Activated naive CD4-positive, alpha-beta T cell treated with anti-CD3 and anti-CD28 coated beads, Interleukin-2, amount 50 U/mL, for 24 hours (primary cell): Measurements from ENCODE around the gene VSX2.

Experiments
- H3K27ac Mint-ChIP-seq: one replicate; pipeline ENCODE4 v1.8.0; 2021; ENCODE audit warnings: mild to moderate bottlenecking, mixed read lengths
- H3K27me3 Mint-ChIP-seq: one replicate; pipeline ENCODE4 v1.8.0; 2021; ENCODE audit warnings: mixed read lengths
- H3K36me3 Mint-ChIP-seq: one replicate; pipeline ENCODE4 v1.8.0; 2021; ENCODE audit warnings: mixed read lengths
- H3K4me1 Mint-ChIP-seq: one replicate; pipeline ENCODE4 v1.8.0; 2021; ENCODE audit warnings: mixed read lengths
- H3K4me3 Mint-ChIP-seq: one replicate; pipeline ENCODE4 v1.8.0; 2021; ENCODE audit warnings: mild to moderate bottlenecking, mixed read lengths
- H3K9me3 Mint-ChIP-seq: one replicate; pipeline ENCODE4 v1.8.0; 2021; ENCODE audit warnings: mixed read lengths

Gene VSX2

GRCh38 chr14:74238974-74239847, at the start of gene VSX2:
Gene VSX2 (plus strand): TSS chr14:74239449. CDS start chr14:74239562, 113 bp downstream.
- Mint-ChIP-seq H3K9me3 (no peaks in the 10 kb centered on the region), H3K36me3 (no peaks in the 10 kb centered on the region), H3K4me3 (peak within 1 kb of the TSS; percentile 72), H3K4me1 (peaks cover 24% of the 10 kb centered on the region), H3K27me3 (peaks cover 55% of the 10 kb centered on the region), H3K27ac (no peak within 1 kb of the TSS)

- Mint-ChIP-seq H3K36me3 (peaks cover 10% of the 10 kb centered on the region), H3K9me3 (no peaks in the 10 kb centered on the region), H3K4me1 (no peaks in the 10 kb centered on the region), H3K4me3 (no peak overlapping the region), H3K27ac (no peak overlapping the region), H3K27me3 (no peaks in the 10 kb centered on the region)
Observed at GRCh38 chr14:74190927-74191575, 48.2 kb upstream of the VSX2 start.

- H3K9me3 Mint-ChIP-seq = no peaks in the 10 kb centered on the region
- peaks cover 14% of the 10 kb centered on the region for H3K36me3 Mint-ChIP-seq
- no peak overlapping the region for H3K27ac Mint-ChIP-seq
- H3K4me1 Mint-ChIP-seq = no peaks in the 10 kb centered on the region
- H3K4me3 Mint-ChIP-seq = no peak overlapping the region
- no peaks in the 10 kb centered on the region for H3K27me3 Mint-ChIP-seq
Observed at GRCh38 chr14:74194506-74195274, 44.6 kb upstream of the VSX2 start.

GRCh38 chr14:74195623-74196022, 43.6 kb upstream of the VSX2 start:
- Mint-ChIP-seq H3K27me3 (no peaks in the 10 kb centered on the region), H3K36me3 (peaks cover 15% of the 10 kb centered on the region), H3K9me3 (no peaks in the 10 kb centered on the region), H3K4me1 (no peaks in the 10 kb centered on the region), H3K4me3 (no peak overlapping the region), H3K27ac (no peak overlapping the region)

GRCh38 chr14:74198441-74199234, 40.6 kb upstream of the VSX2 start:
- Mint-ChIP-seq H3K36me3 (peaks cover 15% of the 10 kb centered on the region), H3K9me3 (no peaks in the 10 kb centered on the region), H3K4me1 (no peaks in the 10 kb centered on the region), H3K4me3 (no peak overlapping the region), H3K27me3 (no peaks in the 10 kb centered on the region), H3K27ac (no peak overlapping the region)

GRCh38 chr14:74202113-74202512, 37.1 kb upstream of the VSX2 start:
- no peaks in the 10 kb centered on the region for H3K27me3 Mint-ChIP-seq
- H3K9me3 Mint-ChIP-seq = no peaks in the 10 kb centered on the region
- peaks cover 15% of the 10 kb centered on the region for H3K36me3 Mint-ChIP-seq
- no peaks in the 10 kb centered on the region for H3K4me1 Mint-ChIP-seq
- no peak overlapping the region for H3K27ac Mint-ChIP-seq
- H3K4me3 Mint-ChIP-seq = no peak overlapping the region

- Mint-ChIP-seq H3K9me3 (no peaks in the 10 kb centered on the region), H3K27me3 (peaks cover 3% of the 10 kb centered on the region), H3K4me3 (no peak overlapping the region), H3K27ac (no peak overlapping the region), H3K36me3 (peaks cover 13% of the 10 kb centered on the region), H3K4me1 (no peaks in the 10 kb centered on the region)
Observed at GRCh38 chr14:74203639-74204038, 35.6 kb upstream of the VSX2 start.

GRCh38 chr14:74204491-74204890, 34.8 kb upstream of the VSX2 start:
- Mint-ChIP-seq H3K4me1 (no peaks in the 10 kb centered on the region), H3K27ac (no peak overlapping the region), H3K36me3 (peaks cover 10% of the 10 kb centered on the region), H3K4me3 (no peak overlapping the region), H3K27me3 (peaks cover 3% of the 10 kb centered on the region), H3K9me3 (no peaks in the 10 kb centered on the region)

GRCh38 chr14:74205882-74206281, 33.4 kb upstream of the VSX2 start:
- H3K27me3 Mint-ChIP-seq = peaks cover 3% of the 10 kb centered on the region
- H3K4me3 Mint-ChIP-seq = no peak overlapping the region
- H3K9me3 Mint-ChIP-seq = no peaks in the 10 kb centered on the region
- no peak overlapping the region for H3K27ac Mint-ChIP-seq
- H3K36me3 Mint-ChIP-seq = peaks cover 4% of the 10 kb centered on the region
- no peaks in the 10 kb centered on the region for H3K4me1 Mint-ChIP-seq

- H3K9me3 Mint-ChIP-seq = no peaks in the 10 kb centered on the region
- H3K27ac Mint-ChIP-seq = no peak overlapping the region
- no peak overlapping the region for H3K4me3 Mint-ChIP-seq
- no peaks in the 10 kb centered on the region for H3K4me1 Mint-ChIP-seq
- H3K36me3 Mint-ChIP-seq = no peaks in the 10 kb centered on the region
- H3K27me3 Mint-ChIP-seq = peaks cover 3% of the 10 kb centered on the region
Observed at GRCh38 chr14:74207943-74208342, 31.3 kb upstream of the VSX2 start.

- H3K4me1 Mint-ChIP-seq = no peaks in the 10 kb centered on the region
- H3K27ac Mint-ChIP-seq = no peak overlapping the region
- H3K9me3 Mint-ChIP-seq = no peaks in the 10 kb centered on the region
- H3K27me3 Mint-ChIP-seq = peaks cover 3% of the 10 kb centered on the region
- H3K4me3 Mint-ChIP-seq = no peak overlapping the region
- H3K36me3 Mint-ChIP-seq = no peaks in the 10 kb centered on the region
Observed at GRCh38 chr14:74208642-74209041, 30.6 kb upstream of the VSX2 start.

- no peak overlapping the region for H3K4me3 Mint-ChIP-seq
- no peaks in the 10 kb centered on the region for H3K36me3 Mint-ChIP-seq
- peaks cover 3% of the 10 kb centered on the region for H3K27me3 Mint-ChIP-seq
- H3K27ac Mint-ChIP-seq = no peak overlapping the region
- H3K9me3 Mint-ChIP-seq = no peaks in the 10 kb centered on the region
- H3K4me1 Mint-ChIP-seq = no peaks in the 10 kb centered on the region
Observed at GRCh38 chr14:74211945-74212580, 27.2 kb upstream of the VSX2 start.

GRCh38 chr14:74213907-74214803, 25.1 kb upstream of the VSX2 start:
- Mint-ChIP-seq H3K27me3 (peaks cover 4% of the 10 kb centered on the region), H3K36me3 (no peaks in the 10 kb centered on the region), H3K27ac (no peak overlapping the region), H3K4me3 (no peak overlapping the region), H3K4me1 (no peaks in the 10 kb centered on the region), H3K9me3 (no peaks in the 10 kb centered on the region)

GRCh38 chr14:74216671-74217070, 22.6 kb upstream of the VSX2 start:
- Mint-ChIP-seq H3K36me3 (no peaks in the 10 kb centered on the region), H3K4me1 (no peaks in the 10 kb centered on the region), H3K9me3 (no peaks in the 10 kb centered on the region)

More at GRCh38 chr14:74216671-74217070, 22.6 kb upstream of the VSX2 start:
- Mint-ChIP-seq H3K27me3 (peaks cover 4% of the 10 kb centered on the region), H3K4me3 (no peak overlapping the region), H3K27ac (no peak overlapping the region)
